ENCODE data around the gene EIF2S3.

EIF2S3 gene

GRCh38 chrX:24024819-24025740 lies 29.7 kb upstream of the EIF2S3 start:
- DNase-seq = peak; percentile 91
- Mint-ChIP-seq H3K9me3 (no peaks in the 10 kb centered on the region), H3K27ac (no peak overlapping the region), H3K4me3 (peak overlapping the region; percentile 91), H3K4me1 (peaks cover 44% of the 10 kb centered on the region), H3K36me3 (ENCODE audit: low read depth) (peaks cover 26% of the 10 kb centered on the region), H3K27me3 (ENCODE audit: low read depth, poor library complexity) (peaks cover 5% of the 10 kb centered on the region)
- TF ChIP-seq CTCF (IDR thresholded peaks at IDR 0.05) = no peak

GRCh38 chrX:24025741-24026403 lies 28.9 kb upstream of the EIF2S3 start:
- no peak for TF ChIP-seq CTCF (IDR thresholded peaks at IDR 0.05)
- no peak for DNase-seq
- peaks cover 36% of the 10 kb centered on the region for H3K4me1 Mint-ChIP-seq
- H3K4me3 Mint-ChIP-seq = peak overlapping the region; percentile 86
- H3K27ac Mint-ChIP-seq = peak overlapping the region; percentile 100
- H3K36me3 Mint-ChIP-seq (ENCODE audit: low read depth) = peaks cover 21% of the 10 kb centered on the region
- H3K27me3 Mint-ChIP-seq (ENCODE audit: low read depth, poor library complexity) = peaks cover 8% of the 10 kb centered on the region
- H3K9me3 Mint-ChIP-seq = no peaks in the 10 kb centered on the region

GRCh38 chrX:24026432-24026831 lies 28.3 kb upstream of the EIF2S3 start:
- no peak for TF ChIP-seq CTCF (IDR thresholded peaks at IDR 0.05)

GRCh38 chrX:24027086-24027485 lies 27.7 kb upstream of the EIF2S3 start, which contains the start of gene KLHL15:
Gene KLHL15, minus strand, starts transcription at chrX:24027186. Its CDS starts 20,493 bp downstream, at chrX:24006693.
- Mint-ChIP-seq H3K4me3 (peak within 1 kb of the TSS; percentile 86), H3K27me3 (ENCODE audit: low read depth, poor library complexity) (peaks cover 10% of the 10 kb centered on the region), H3K4me1 (peaks cover 25% of the 10 kb centered on the region), H3K9me3 (no peaks in the 10 kb centered on the region), H3K27ac (peak within 1 kb of the TSS; percentile 100), H3K36me3 (ENCODE audit: low read depth) (peaks cover 11% of the 10 kb centered on the region)
- DNase-seq = no peak
- TF ChIP-seq CTCF (IDR thresholded peaks at IDR 0.05) = no peak

More at GRCh38 chrX:24026432-24026831, 28.3 kb upstream of the EIF2S3 start:
- Mint-ChIP-seq H3K9me3 (no peaks in the 10 kb centered on the region), H3K27me3 (ENCODE audit: low read depth, poor library complexity) (peaks cover 10% of the 10 kb centered on the region), H3K4me3 (peak overlapping the region; percentile 86), H3K36me3 (ENCODE audit: low read depth) (peaks cover 18% of the 10 kb centered on the region), H3K27ac (peak overlapping the region; percentile 100), H3K4me1 (peaks cover 30% of the 10 kb centered on the region)
- DNase-seq = no peak

GRCh38 chrX:24027985-24028384 lies 26.8 kb upstream of the EIF2S3 start:
- DNase-seq = no peak
- Mint-ChIP-seq H3K4me1 (peaks cover 27% of the 10 kb centered on the region), H3K36me3 (ENCODE audit: low read depth) (peaks cover 7% of the 10 kb centered on the region), H3K27ac (no peak overlapping the region), H3K27me3 (ENCODE audit: low read depth, poor library complexity) (peaks cover 10% of the 10 kb centered on the region), H3K4me3 (no peak overlapping the region), H3K9me3 (no peaks in the 10 kb centered on the region)
- no peak for TF ChIP-seq CTCF (IDR thresholded peaks at IDR 0.05)

Measured in nephron progenitor cell (in vitro differentiated cells).